Measurements from ENCODE around the gene ABCA3. TPM values are rescaled to one million over a fixed set of nuclear protein-coding genes. Genes with fewer than 3 reads are reported as not detected.

The ABCA3 gene
- total and polyA plus RNA-seq, 2 donors (not counting 1 experiment from before 2014, with no cell fraction given) = 3.1 to 5.1 TPM

- Mint-ChIP-seq H3K9me3 (ENCODE audit: insufficient read depth) (no peaks in the 10 kb centered on the region), H3K27ac (no peak overlapping the region), H3K4me3 (no peak overlapping the region), H3K4me1 (no peaks in the 10 kb centered on the region), H3K27me3 (peaks cover 3% of the 10 kb centered on the region)
- ChIA-PET CTCF (no interaction called here), POLR2A (no interaction called here)
- TF ChIP-seq EZH2 (IDR thresholded peaks at IDR 0.05; ENCODE audit: borderline replicate concordance, insufficient read depth, low read depth, low read length, poor library complexity, severe bottlenecking) (no peak), CTCF (IDR thresholded peaks at IDR 0.05) (no peak)
- H3K4me3 ChIP-seq (ENCODE audit: control extremely low read depth in 1 of 5, extremely low read depth in 1 of 5, insufficient read depth in 1 of 5, low read depth in 2 of 5, low read length in 4 of 5) = no peak overlapping the region
- 80% methylated on average over 6 of the region's 7 CpGs for WGBS (ENCODE audit: insufficient coverage)
- ATAC-seq (ENCODE audit: low read depth) (no peak), DNase-seq (no peak)
- no peaks in the 10 kb centered on the region for H3K9me3 ChIP-seq (ENCODE audit: control extremely low read depth in 1 of 3, control insufficient read depth in 2 of 3, insufficient read depth in 1 of 3, low read length in 2 of 3)
- no peak overlapping the region for H3K4me2 ChIP-seq (replicated peaks; ENCODE audit: low read depth, low read length, poor library complexity, severe bottlenecking)
- H3K36me3 ChIP-seq (replicated peaks in 1 of 2; ENCODE audit: control extremely low read depth in 1 of 2, control insufficient read depth in 1 of 2, extremely low read depth in 1 of 2, insufficient read depth in 2 of 2, low read length in 1 of 2) = no peaks in the 10 kb centered on the region
- H4K20me1 ChIP-seq (ENCODE audit: control insufficient read depth, insufficient read depth, low read length, poor library complexity, severe bottlenecking) = no peaks in the 10 kb centered on the region
- intact Hi-C loops (cut with micrococcal nuclease) = no loop called here
- no peaks in the 10 kb centered on the region for H3K27me3 ChIP-seq (replicated peaks in 1 of 4; ENCODE audit: control extremely low read depth in 1 of 4, control insufficient read depth in 3 of 4, insufficient read depth in 4 of 4, low read length in 3 of 4)
- no peak overlapping the region for H2AFZ ChIP-seq (ENCODE audit: insufficient read depth, low read depth, low read length, poor library complexity, severe bottlenecking)
- no peaks in the 10 kb centered on the region for H3K79me2 ChIP-seq (ENCODE audit: control insufficient read depth, insufficient read depth, low read length)
- no peak overlapping the region for H3K27ac ChIP-seq (ENCODE audit: low read length in 2 of 2)
- no peaks in the 10 kb centered on the region for H3K4me1 ChIP-seq (ENCODE audit: control insufficient read depth in 2 of 2, insufficient read depth in 2 of 2, low read length in 2 of 2)
- H3K9ac ChIP-seq (ENCODE audit: low read length) = no peak overlapping the region
These were observed 15.3 kb downstream of the ABCA3 start for GRCh38 chr16:2325181-2325580.

- DNase-seq = no peak
- Histone ChIP-seq H3K79me2 (ENCODE audit: control insufficient read depth, insufficient read depth, low read length) (no peaks in the 10 kb centered on the region), H3K9ac (ENCODE audit: low read length) (no peak overlapping the region), H3K4me3 (ENCODE audit: control extremely low read depth in 1 of 5, extremely low read depth in 1 of 5, insufficient read depth in 1 of 5, low read depth in 2 of 5, low read length in 4 of 5) (no peak overlapping the region), H3K4me2 (replicated peaks; ENCODE audit: low read depth, low read length, poor library complexity, severe bottlenecking) (no peak overlapping the region), H2AFZ (ENCODE audit: insufficient read depth, low read depth, low read length, poor library complexity, severe bottlenecking) (no peak overlapping the region), H4K20me1 (ENCODE audit: control insufficient read depth, insufficient read depth, low read length, poor library complexity, severe bottlenecking) (no peaks in the 10 kb centered on the region), H3K4me1 (ENCODE audit: control insufficient read depth in 2 of 2, insufficient read depth in 2 of 2, low read length in 2 of 2) (no peaks in the 10 kb centered on the region), H3K9me3 (ENCODE audit: control extremely low read depth in 1 of 3, control insufficient read depth in 2 of 3, insufficient read depth in 1 of 3, low read length in 2 of 3) (no peaks in the 10 kb centered on the region), H3K36me3 (replicated peaks in 1 of 2; ENCODE audit: control extremely low read depth in 1 of 2, control insufficient read depth in 1 of 2, extremely low read depth in 1 of 2, insufficient read depth in 2 of 2, low read length in 1 of 2) (no peaks in the 10 kb centered on the region), H3K27me3 (replicated peaks in 1 of 4; ENCODE audit: control extremely low read depth in 1 of 4, control insufficient read depth in 3 of 4, insufficient read depth in 4 of 4, low read length in 3 of 4) (no peaks in the 10 kb centered on the region), H3K27ac (ENCODE audit: low read length in 2 of 2) (no peak overlapping the region)
- CTCF ChIA-PET = no interaction called here
- POLR2A ChIA-PET = interaction anchor here (0.6 kb wide), 1 partner anchor 9 kb away, joined by 6 read pairs; no protein-coding TSS in a partner anchor
- no peak for ATAC-seq (ENCODE audit: low read depth)
- no peak overlapping the region for H3K4me3 Mint-ChIP-seq
- H3K9me3 Mint-ChIP-seq (ENCODE audit: insufficient read depth) = no peaks in the 10 kb centered on the region
- peaks cover 3% of the 10 kb centered on the region for H3K27me3 Mint-ChIP-seq
- TF ChIP-seq CTCF (IDR thresholded peaks at IDR 0.05) (no peak), EZH2 (IDR thresholded peaks at IDR 0.05; ENCODE audit: borderline replicate concordance, insufficient read depth, low read depth, low read length, poor library complexity, severe bottlenecking) (no peak)
- H3K4me1 Mint-ChIP-seq = no peaks in the 10 kb centered on the region
- WGBS (ENCODE audit: insufficient coverage) = 92% methylated on average over 23 of the region's 26 CpGs
- intact Hi-C loops (cut with micrococcal nuclease) = no loop called here
- no peak overlapping the region for H3K27ac Mint-ChIP-seq
These were observed 16.1 kb downstream of the ABCA3 start for GRCh38 chr16:2324296-2324859.

Measured in B cell (primary cell).